Measurements from ENCODE around the gene MRPL14. TPM values are rescaled to one million over a fixed set of nuclear protein-coding genes. Genes with fewer than 3 reads are reported as not detected.

MRPL14 gene
- total and polyA plus RNA-seq, 2 experiments from 2014 or later = 62.6 to 191 TPM

GRCh38 chr6:44108471-44108870 lies 18.8 kb downstream of the MRPL14 start (continued):
- no peak for TF ChIP-seq REST (IDR thresholded peaks at IDR 0.05; ENCODE audit: unreplicated experiment)

- TF ChIP-seq CTCF (conservative IDR thresholded peaks at IDR 0.05; ENCODE audit: low read depth in 2 of 2) (no peak), ETS1 (IDR thresholded peaks at IDR 0.05) (no peak), NANOG (IDR thresholded peaks at IDR 0.05; ENCODE audit: borderline replicate concordance) (no peak), EZH2 (IDR thresholded peaks at IDR 0.05; ENCODE audit: low read depth, unreplicated experiment) (no peak), ZNF331 (CRISPR knock-in tag; IDR thresholded peaks at IDR 0.05; ENCODE audit: low read depth) (no peak), ZNF114 (CRISPR knock-in tag; IDR thresholded peaks at IDR 0.05) (no peak), CREB1 (CRISPR knock-in tag; IDR thresholded peaks at IDR 0.05; ENCODE audit: low read depth) (no peak), STAT1 (IDR thresholded peaks at IDR 0.05; ENCODE audit: unreplicated experiment) (no peak), JUNB (IDR thresholded peaks at IDR 0.05; ENCODE audit: unreplicated experiment) (no peak)
- TF ChIP-seq, protein P1, sequence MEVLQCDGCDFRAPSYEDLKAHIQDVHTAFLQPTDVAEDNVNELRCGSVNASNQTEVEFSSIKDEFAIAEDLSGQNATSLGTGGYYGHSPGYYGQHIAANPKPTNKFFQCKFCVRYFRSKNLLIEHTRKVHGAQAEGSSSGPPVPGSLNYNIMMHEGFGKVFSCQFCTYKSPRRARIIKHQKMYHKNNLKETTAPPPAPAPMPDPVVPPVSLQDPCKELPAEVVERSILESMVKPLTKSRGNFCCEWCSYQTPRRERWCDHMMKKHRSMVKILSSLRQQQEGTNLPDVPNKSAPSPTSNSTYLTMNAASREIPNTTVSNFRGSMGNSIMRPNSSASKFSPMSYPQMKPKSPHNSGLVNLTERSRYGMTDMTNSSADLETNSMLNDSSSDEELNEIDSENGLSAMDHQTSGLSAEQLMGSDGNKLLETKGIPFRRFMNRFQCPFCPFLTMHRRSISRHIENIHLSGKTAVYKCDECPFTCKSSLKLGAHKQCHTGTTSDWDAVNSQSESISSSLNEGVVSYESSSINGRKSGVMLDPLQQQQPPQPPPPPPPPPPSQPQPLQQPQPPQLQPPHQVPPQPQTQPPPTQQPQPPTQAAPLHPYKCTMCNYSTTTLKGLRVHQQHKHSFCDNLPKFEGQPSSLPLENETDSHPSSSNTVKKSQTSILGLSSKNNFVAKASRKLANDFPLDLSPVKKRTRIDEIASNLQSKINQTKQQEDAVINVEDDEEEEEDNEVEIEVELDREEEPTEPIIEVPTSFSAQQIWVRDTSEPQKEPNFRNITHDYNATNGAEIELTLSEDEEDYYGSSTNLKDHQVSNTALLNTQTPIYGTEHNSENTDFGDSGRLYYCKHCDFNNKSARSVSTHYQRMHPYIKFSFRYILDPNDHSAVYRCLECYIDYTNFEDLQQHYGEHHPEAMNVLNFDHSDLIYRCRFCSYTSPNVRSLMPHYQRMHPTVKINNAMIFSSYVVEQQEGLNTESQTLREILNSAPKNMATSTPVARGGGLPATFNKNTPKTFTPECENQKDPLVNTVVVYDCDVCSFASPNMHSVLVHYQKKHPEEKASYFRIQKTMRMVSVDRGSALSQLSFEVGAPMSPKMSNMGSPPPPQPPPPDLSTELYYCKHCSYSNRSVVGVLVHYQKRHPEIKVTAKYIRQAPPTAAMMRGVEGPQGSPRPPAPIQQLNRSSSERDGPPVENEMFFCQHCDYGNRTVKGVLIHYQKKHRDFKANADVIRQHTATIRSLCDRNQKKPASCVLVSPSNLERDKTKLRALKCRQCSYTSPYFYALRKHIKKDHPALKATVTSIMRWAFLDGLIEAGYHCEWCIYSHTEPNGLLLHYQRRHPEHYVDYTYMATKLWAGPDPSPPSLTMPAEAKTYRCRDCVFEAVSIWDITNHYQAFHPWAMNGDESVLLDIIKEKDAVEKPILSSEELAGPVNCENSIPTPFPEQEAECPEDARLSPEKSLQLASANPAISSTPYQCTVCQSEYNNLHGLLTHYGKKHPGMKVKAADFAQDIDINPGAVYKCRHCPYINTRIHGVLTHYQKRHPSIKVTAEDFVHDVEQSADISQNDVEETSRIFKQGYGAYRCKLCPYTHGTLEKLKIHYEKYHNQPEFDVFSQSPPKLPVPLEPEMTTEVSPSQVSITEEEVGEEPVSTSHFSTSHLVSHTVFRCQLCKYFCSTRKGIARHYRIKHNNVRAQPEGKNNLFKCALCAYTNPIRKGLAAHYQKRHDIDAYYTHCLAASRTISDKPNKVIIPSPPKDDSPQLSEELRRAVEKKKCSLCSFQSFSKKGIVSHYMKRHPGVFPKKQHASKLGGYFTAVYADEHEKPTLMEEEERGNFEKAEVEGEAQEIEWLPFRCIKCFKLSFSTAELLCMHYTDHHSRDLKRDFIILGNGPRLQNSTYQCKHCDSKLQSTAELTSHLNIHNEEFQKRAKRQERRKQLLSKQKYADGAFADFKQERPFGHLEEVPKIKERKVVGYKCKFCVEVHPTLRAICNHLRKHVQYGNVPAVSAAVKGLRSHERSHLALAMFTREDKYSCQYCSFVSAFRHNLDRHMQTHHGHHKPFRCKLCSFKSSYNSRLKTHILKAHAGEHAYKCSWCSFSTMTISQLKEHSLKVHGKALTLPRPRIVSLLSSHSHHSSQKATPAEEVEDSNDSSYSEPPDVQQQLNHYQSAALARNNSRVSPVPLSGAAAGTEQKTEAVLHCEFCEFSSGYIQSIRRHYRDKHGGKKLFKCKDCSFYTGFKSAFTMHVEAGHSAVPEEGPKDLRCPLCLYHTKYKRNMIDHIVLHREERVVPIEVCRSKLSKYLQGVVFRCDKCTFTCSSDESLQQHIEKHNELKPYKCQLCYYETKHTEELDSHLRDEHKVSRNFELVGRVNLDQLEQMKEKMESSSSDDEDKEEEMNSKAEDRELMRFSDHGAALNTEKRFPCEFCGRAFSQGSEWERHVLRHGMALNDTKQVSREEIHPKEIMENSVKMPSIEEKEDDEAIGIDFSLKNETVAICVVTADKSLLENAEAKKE (CRISPR knock-in tag; IDR thresholded peaks at IDR 0.05) = no peak
- no peaks in the 10 kb centered on the region for H3K27me3 ChIP-seq (ENCODE audit: insufficient read depth)
- DNase-seq (ENCODE audit: low spot score) (no peak), ATAC-seq (no peak)
- H3K4me3 Mint-ChIP-seq = no peak overlapping the region
- no peak overlapping the region for H3K4me3 ChIP-seq
- H3F3A ChIP-seq (replicated peaks; ENCODE audit: low read depth) = no peaks in the 10 kb centered on the region
- peaks cover 18% of the 10 kb centered on the region for H3K4me1 Mint-ChIP-seq
- peaks cover 72% of the 10 kb centered on the region for H3K36me3 Mint-ChIP-seq (ENCODE audit: low read depth)
- H3K27ac ChIP-seq (ENCODE audit: low read depth) = no peak overlapping the region
- H3K4me2 ChIP-seq = no peak overlapping the region
- peaks cover 35% of the 10 kb centered on the region for H4K20me1 ChIP-seq (replicated peaks; ENCODE audit: insufficient read depth)
- H3K36me3 ChIP-seq (ENCODE audit: insufficient read depth) = peaks cover 18% of the 10 kb centered on the region
- no peak overlapping the region for H3K27ac Mint-ChIP-seq
- H3K27me3 Mint-ChIP-seq (ENCODE audit: insufficient read depth, low read depth, poor library complexity) = peaks cover 11% of the 10 kb centered on the region
- H2AFZ ChIP-seq = no peak overlapping the region
- no peaks in the 10 kb centered on the region for H3K9me2 ChIP-seq (ENCODE audit: insufficient read depth)
- no peaks in the 10 kb centered on the region for H3K4me1 ChIP-seq (ENCODE audit: insufficient read depth)
- H3K9me3 Mint-ChIP-seq = no peaks in the 10 kb centered on the region
- peaks cover 8% of the 10 kb centered on the region for H3K79me2 ChIP-seq (replicated peaks; ENCODE audit: insufficient read depth)
These were observed 20.2 kb downstream of the MRPL14 start for GRCh38 chr6:44107017-44107416.

Data from GM23338 (cell line).